ENCODE measurements around the gene CBLB. TPM values are rescaled to one million over a fixed set of nuclear protein-coding genes. Genes with fewer than 3 reads are reported as not detected.

CBLB gene
- total and polyA plus RNA-seq, 2 experiments from 2014 or later = 20.5 to 47.7 TPM

- Histone ChIP-seq H3K4me2 (no peak overlapping the region), H3K27me3 (ENCODE audit: insufficient read depth) (no peaks in the 10 kb centered on the region), H3F3A (replicated peaks; ENCODE audit: low read depth) (no peaks in the 10 kb centered on the region), H3K27ac (ENCODE audit: low read depth) (no peak overlapping the region), H3K36me3 (ENCODE audit: insufficient read depth) (no peaks in the 10 kb centered on the region), H3K9me2 (ENCODE audit: insufficient read depth) (no peaks in the 10 kb centered on the region), H2AFZ (no peak overlapping the region), H3K4me1 (ENCODE audit: insufficient read depth) (peaks cover 20% of the 10 kb centered on the region), H3K79me2 (replicated peaks; ENCODE audit: insufficient read depth) (peaks cover 79% of the 10 kb centered on the region), H4K20me1 (replicated peaks; ENCODE audit: insufficient read depth) (no peaks in the 10 kb centered on the region), H3K4me3 (no peak overlapping the region)
- Mint-ChIP-seq H3K27ac (no peak overlapping the region), H3K9me3 (no peaks in the 10 kb centered on the region), H3K4me3 (no peak overlapping the region), H3K36me3 (ENCODE audit: low read depth) (peaks cover 9% of the 10 kb centered on the region; the same call in 1 of the 3 replicates), H3K27me3 (ENCODE audit: insufficient read depth, low read depth, poor library complexity) (peaks cover 2% of the 10 kb centered on the region), H3K4me1 (peaks cover 27% of the 10 kb centered on the region)
- no peak for ATAC-seq
- TF ChIP-seq ZNF114 (CRISPR knock-in tag; IDR thresholded peaks at IDR 0.05) (no peak), ZNF331 (CRISPR knock-in tag; IDR thresholded peaks at IDR 0.05; ENCODE audit: low read depth) (no peak), EZH2phosphoT487 (IDR thresholded peaks at IDR 0.05; ENCODE audit: unreplicated experiment) (no peak), POLR2AphosphoS5 (IDR thresholded peaks at IDR 0.05; ENCODE audit: low read depth) (no peak), JUNB (IDR thresholded peaks at IDR 0.05; ENCODE audit: unreplicated experiment) (no peak), NANOG (IDR thresholded peaks at IDR 0.05; ENCODE audit: borderline replicate concordance) (no peak)
- no peak for DNase-seq (ENCODE audit: low spot score)
Observed at GRCh38 chr3:105865016-105865623, 3.7 kb downstream of the CBLB start.

GRCh38 chr3:105864212-105864611 lies 4.6 kb downstream of the CBLB start:
- H3K27me3 ChIP-seq (ENCODE audit: insufficient read depth) = no peaks in the 10 kb centered on the region
- H4K20me1 ChIP-seq (replicated peaks; ENCODE audit: insufficient read depth) = no peaks in the 10 kb centered on the region
- no peak overlapping the region for H3K27ac ChIP-seq (ENCODE audit: low read depth)
- H3K27me3 Mint-ChIP-seq (ENCODE audit: insufficient read depth, low read depth, poor library complexity) = peaks cover under 1% of the 10 kb centered on the region
- no peak for DNase-seq (ENCODE audit: low spot score)
- no peak overlapping the region for H3K27ac Mint-ChIP-seq
- H2AFZ ChIP-seq = no peak overlapping the region
- H3K9me3 Mint-ChIP-seq = no peaks in the 10 kb centered on the region
- peaks cover 21% of the 10 kb centered on the region; the same call in 2 of the 3 replicates for H3K4me1 Mint-ChIP-seq
- H3F3A ChIP-seq (replicated peaks; ENCODE audit: low read depth) = no peaks in the 10 kb centered on the region
- ATAC-seq = no peak
- H3K4me3 Mint-ChIP-seq = no peak overlapping the region
- H3K9me2 ChIP-seq (ENCODE audit: insufficient read depth) = no peaks in the 10 kb centered on the region
- no peak overlapping the region for H3K4me2 ChIP-seq
- H3K36me3 ChIP-seq (ENCODE audit: insufficient read depth) = no peaks in the 10 kb centered on the region
- H3K4me1 ChIP-seq (ENCODE audit: insufficient read depth) = peaks cover 20% of the 10 kb centered on the region
- H3K4me3 ChIP-seq = no peak overlapping the region
- peaks cover 13% of the 10 kb centered on the region; the same call in 2 of the 3 replicates for H3K36me3 Mint-ChIP-seq (ENCODE audit: low read depth)
- H3K79me2 ChIP-seq (replicated peaks; ENCODE audit: insufficient read depth) = peaks cover 85% of the 10 kb centered on the region
- TF ChIP-seq STAT1 (IDR thresholded peaks at IDR 0.05; ENCODE audit: unreplicated experiment) = no peak
- TF ChIP-seq ZNF331 (CRISPR knock-in tag; IDR thresholded peaks at IDR 0.05; ENCODE audit: low read depth) = no peak
- no peak for TF ChIP-seq EZH2 (IDR thresholded peaks at IDR 0.05; ENCODE audit: low read depth, unreplicated experiment)
- TF ChIP-seq REST (IDR thresholded peaks at IDR 0.05; ENCODE audit: unreplicated experiment) = no peak
- TF ChIP-seq POLR2AphosphoS5 (IDR thresholded peaks at IDR 0.05; ENCODE audit: low read depth) = no peak
- no peak for TF ChIP-seq ZNF114 (CRISPR knock-in tag; IDR thresholded peaks at IDR 0.05)
- TF ChIP-seq CTCF (conservative IDR thresholded peaks at IDR 0.05; ENCODE audit: low read depth in 2 of 2) = no peak

Measured in GM23338 (cell line).